Mesothelial cell of epicardium (in vitro differentiated cells): Measurements from ENCODE around the gene LRRC42. TPM values are rescaled to one million over a fixed set of nuclear protein-coding genes. Genes with fewer than 3 reads are reported as not detected.

Experiments used
- DNase-seq, 2 experiments: peaks; one replicate each; pipeline ENCODE4 v3.0.0; 2021; ENCODE audit warnings: low spot score in 2 of 2; ENCODE audit not compliant: unreplicated experiment in 2 of 2
- H3K27ac Mint-ChIP-seq: 2 replicates; pipeline ENCODE4 v1.8.0; 2021; ENCODE audit warnings: mixed read lengths
- H3K27me3 Mint-ChIP-seq: 2 replicates; pipeline ENCODE4 v1.8.0; 2021; ENCODE audit warnings: low read depth, mixed read lengths
- H3K36me3 Mint-ChIP-seq: 2 replicates; pipeline ENCODE4 v1.8.0; 2021; ENCODE audit warnings: mixed read lengths
- H3K4me1 Mint-ChIP-seq: 2 replicates; pipeline ENCODE4 v1.8.0; 2021; ENCODE audit warnings: mixed read lengths
- H3K4me3 Mint-ChIP-seq: 2 replicates; pipeline ENCODE4 v1.8.0; 2021; ENCODE audit warnings: mild to moderate bottlenecking, moderate library complexity, mixed read lengths
- H3K9me3 Mint-ChIP-seq: 2 replicates; pipeline ENCODE4 v1.8.0; 2021; ENCODE audit warnings: mixed read lengths
- total RNA-seq: library from RNA; stranded (reverse); gene quantifications from 3 replicates; pipeline ENCODE4 v1.2.1, GENCODE V29; 2021
- TF ChIP-seq, protein P1 (sequence below): fragments of 200-600 bp; sonication (generic); IDR thresholded peaks from one replicate; pipeline ENCODE4 v1.5.0; 2021; ENCODE audit warnings: antibody characterized with exemption; ENCODE audit not compliant: unreplicated experiment

LRRC42 gene
- total RNA-seq, 1 donor from 2014 or later, result 43.2 TPM

DNA sequence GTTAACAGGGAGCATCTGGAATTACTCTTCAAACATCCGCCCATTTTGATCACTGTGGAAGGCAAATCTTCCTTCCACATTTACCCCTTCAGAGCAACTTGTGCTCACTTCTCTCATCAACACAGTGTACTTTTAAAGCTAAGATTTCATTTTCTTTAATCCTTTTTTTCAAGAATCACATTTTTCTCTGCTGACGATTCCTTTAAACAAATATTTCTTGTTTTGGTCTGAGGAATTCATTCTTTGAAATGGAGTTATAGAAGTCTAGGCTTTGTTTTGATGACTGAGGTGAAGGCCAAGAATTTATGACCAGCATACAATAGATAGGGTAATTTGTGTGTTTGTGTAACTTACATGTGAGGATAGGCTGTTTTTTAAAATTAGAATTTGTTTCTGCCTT is 25.6 kb downstream of the LRRC42 start:
- Mint-ChIP-seq H3K27me3 (no peaks in the 10 kb centered on the region), H3K27ac (no peak overlapping the region), H3K9me3 (no peaks in the 10 kb centered on the region), H3K36me3 (peaks cover 46% of the 10 kb centered on the region), H3K4me3 (no peak overlapping the region), H3K4me1 (no peaks in the 10 kb centered on the region)
- TF ChIP-seq, protein P1, sequence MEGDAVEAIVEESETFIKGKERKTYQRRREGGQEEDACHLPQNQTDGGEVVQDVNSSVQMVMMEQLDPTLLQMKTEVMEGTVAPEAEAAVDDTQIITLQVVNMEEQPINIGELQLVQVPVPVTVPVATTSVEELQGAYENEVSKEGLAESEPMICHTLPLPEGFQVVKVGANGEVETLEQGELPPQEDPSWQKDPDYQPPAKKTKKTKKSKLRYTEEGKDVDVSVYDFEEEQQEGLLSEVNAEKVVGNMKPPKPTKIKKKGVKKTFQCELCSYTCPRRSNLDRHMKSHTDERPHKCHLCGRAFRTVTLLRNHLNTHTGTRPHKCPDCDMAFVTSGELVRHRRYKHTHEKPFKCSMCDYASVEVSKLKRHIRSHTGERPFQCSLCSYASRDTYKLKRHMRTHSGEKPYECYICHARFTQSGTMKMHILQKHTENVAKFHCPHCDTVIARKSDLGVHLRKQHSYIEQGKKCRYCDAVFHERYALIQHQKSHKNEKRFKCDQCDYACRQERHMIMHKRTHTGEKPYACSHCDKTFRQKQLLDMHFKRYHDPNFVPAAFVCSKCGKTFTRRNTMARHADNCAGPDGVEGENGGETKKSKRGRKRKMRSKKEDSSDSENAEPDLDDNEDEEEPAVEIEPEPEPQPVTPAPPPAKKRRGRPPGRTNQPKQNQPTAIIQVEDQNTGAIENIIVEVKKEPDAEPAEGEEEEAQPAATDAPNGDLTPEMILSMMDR, result no peak
- DNase-seq, result no peak

DNA sequence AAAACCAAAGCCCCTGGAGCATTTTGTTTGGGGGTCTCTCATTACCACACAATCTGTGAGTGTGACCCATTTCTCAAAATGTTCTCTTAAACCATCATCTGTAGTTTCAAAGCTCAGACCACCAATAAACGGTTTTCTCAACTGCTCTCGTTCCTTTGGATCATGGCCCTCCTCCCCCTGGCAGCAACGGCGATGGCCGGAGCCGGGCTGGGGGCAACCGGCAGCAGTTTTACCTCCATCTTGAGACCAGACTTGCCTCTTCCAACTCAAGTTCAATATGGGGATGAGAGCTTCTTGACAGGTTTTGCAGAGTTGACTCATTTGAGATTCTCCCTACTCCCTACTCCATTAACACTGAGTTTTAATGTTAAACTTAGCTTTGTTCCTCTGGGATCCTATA is 29.7 kb downstream of the LRRC42 start:
- TF ChIP-seq, protein P1, result no peak
- no peak for DNase-seq
- Mint-ChIP-seq H3K36me3 (peaks cover 27% of the 10 kb centered on the region), H3K4me3 (no peak overlapping the region), H3K27ac (no peak overlapping the region), H3K9me3 (no peaks in the 10 kb centered on the region), H3K27me3 (no peaks in the 10 kb centered on the region), H3K4me1 (peaks cover 3% of the 10 kb centered on the region)

DNA sequence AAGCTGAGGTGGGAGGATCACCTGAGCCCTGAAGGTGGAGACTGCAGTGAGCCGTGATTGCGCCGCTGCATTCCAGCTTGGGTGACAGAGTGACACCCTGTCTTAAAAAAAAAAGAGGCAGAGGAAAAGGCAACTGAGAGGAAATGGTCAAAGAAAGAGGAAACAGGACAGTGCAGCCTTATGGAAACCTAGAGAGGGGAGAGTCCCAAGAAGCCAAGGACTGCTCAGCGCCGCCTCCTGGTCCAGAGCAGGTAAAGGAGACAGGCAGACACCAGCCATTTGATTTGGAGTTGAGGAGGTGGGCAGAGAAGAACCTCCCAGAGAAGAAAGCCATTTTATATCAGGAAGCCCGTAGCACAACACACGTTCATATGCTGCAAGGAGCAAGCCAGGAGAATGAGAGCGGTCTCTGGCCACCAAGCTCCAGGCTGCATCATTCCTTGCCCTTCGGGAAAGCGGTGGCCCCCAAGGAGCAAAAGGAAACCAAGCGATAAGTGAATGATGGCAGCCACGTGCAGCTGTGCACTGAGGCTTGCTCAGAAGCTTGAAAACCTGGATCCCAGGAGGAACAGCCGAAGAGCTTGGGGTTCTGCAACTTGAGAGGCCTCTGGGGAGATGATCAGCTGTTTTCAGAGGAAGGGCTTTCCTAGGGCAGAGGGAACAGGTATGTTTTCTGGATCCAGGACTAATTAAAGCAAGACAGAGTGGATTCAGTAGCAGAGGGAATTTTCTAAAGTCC is 33.7 kb downstream of the LRRC42 start:
- Mint-ChIP-seq H3K27ac (no peak overlapping the region), H3K4me1 (peaks cover 19% of the 10 kb centered on the region), H3K36me3 (peaks cover 8% of the 10 kb centered on the region), H3K9me3 (no peaks in the 10 kb centered on the region), H3K4me3 (no peak overlapping the region), H3K27me3 (no peaks in the 10 kb centered on the region)
- TF ChIP-seq, protein P1, result no peak
- no peak for DNase-seq

DNA sequence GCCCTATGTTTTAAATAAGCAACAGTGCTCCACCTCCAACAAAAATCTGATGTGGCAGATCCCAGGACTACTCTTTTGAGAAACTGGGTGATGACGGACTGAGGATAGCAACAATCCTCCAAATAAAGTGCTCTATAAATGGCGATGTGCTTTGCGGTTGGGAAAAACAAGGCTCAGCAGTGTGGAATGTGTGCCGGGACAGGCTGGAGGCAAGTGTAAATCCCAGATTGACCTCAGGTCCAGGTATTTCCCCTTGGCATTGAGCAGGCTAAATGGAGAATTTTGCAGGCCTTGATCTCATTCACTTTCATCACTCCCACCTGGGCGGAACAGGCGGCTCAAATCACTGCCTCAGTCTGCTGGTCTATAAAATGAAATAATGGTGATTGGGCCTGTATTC is 35.1 kb downstream of the LRRC42 start:
- no peak for DNase-seq
- TF ChIP-seq, protein P1, result no peak
- H3K27me3 Mint-ChIP-seq, result no peaks in the 10 kb centered on the region
- H3K4me3 Mint-ChIP-seq, result no peak overlapping the region
- no peaks in the 10 kb centered on the region for H3K9me3 Mint-ChIP-seq
- peaks cover 19% of the 10 kb centered on the region for H3K4me1 Mint-ChIP-seq
- H3K36me3 Mint-ChIP-seq, result no peaks in the 10 kb centered on the region
- peak overlapping the region; percentile 10 for H3K27ac Mint-ChIP-seq

DNA sequence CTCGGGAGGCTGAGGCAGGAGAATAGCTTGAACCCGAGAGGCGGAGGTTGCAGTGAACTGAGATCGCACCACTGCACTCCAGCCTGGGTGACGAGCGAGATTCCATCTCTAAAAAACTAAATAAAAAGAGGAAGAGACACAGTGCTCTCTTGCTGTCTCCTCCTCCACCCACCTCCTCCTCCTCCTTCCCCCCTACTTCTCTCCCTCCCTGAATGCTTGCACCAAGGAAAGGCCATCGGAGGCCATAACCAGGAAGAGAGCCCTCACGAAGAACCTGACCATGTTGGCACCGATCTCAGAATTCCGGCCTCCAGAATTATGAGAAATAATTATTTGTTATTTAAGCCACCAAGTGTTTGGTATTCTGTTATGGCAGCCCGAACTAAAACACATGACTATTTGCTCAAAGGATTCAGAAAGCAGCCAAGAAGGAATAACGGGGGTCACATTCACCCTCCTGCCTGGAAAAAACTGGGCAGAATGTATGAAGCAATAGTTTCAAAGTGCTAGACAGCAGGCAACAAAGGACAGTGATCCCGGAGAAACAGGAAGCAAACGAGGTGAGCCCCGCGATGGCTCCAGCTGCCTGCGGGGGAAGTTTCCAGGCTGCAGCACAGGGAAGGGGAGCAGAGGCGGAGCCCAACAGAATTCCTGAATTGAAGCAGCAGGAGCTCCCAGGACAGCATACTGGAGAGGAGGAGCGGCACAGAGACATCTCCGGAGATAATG is 36.0 kb downstream of the LRRC42 start:
- TF ChIP-seq, protein P1, result no peak
- no peaks in the 10 kb centered on the region for H3K36me3 Mint-ChIP-seq
- H3K9me3 Mint-ChIP-seq, result no peaks in the 10 kb centered on the region
- H3K4me3 Mint-ChIP-seq, result peak overlapping the region; percentile 58
- peak overlapping the region; percentile 92 for H3K27ac Mint-ChIP-seq
- no peaks in the 10 kb centered on the region for H3K27me3 Mint-ChIP-seq
- peaks cover 19% of the 10 kb centered on the region for H3K4me1 Mint-ChIP-seq
- DNase-seq, result peak in 1 of 2 experiments; percentile 54
